Endothelial cell of umbilical vein (primary cell): ENCODE measurements around the gene MYOZ3. TPM values are rescaled to one million over a fixed set of nuclear protein-coding genes. Genes with fewer than 3 reads are reported as not detected.

Experiments used
- BruUV-seq: library from RNA; stranded (reverse); fragments of 400-500 nt; replicated peaks from 2 replicates; lab custom pipeline; 2021; lab: Mats Ljungman, UMichigan
- CTCF ChIA-PET: fragments of 300-600, 350-600 bp; sonication (Branson Sonifier 250); formaldehyde crosslinking; loops from one replicate; lab custom pipeline; 2021; ENCODE audit warnings: antibody characterized with exemption, inconsistent platforms; lab: Charles Lee
- POLR2A ChIA-PET: fragments of 300-600, 350-600 bp; sonication (Branson Sonifier 250); formaldehyde crosslinking; loops from one replicate; lab custom pipeline; 2021; ENCODE audit warnings: antibody characterized with exemption, inconsistent platforms; lab: Charles Lee
- DNase-seq: peaks from one replicate; pipeline ENCODE4 v3.0.0-alpha.2; 2011; ENCODE audit warnings: low read depth, low spot score
- FAIRE-seq: peaks from 2 replicates; lab custom pipeline; 2011; peaks lifted over from hg19 to GRCh38; lab: Jason Lieb, UNC
- H2AFZ ChIP-seq: 2 replicates; pipeline ENCODE4 v1.6.0; 2012; ENCODE audit warnings: low read depth, low read length, control low read depth, inconsistent platforms
- H3K27ac ChIP-seq: 2 replicates; pipeline ENCODE4 v1.5.1; 2011; ENCODE audit warnings: low read depth, mild to moderate bottlenecking, control low read depth, low read length, moderate library complexity; ENCODE audit not compliant: insufficient read depth
- H3K27me3 ChIP-seq, 2 experiments: 2 replicates each; pipeline versions ENCODE4 v1.6.0 to v1.6.1; 2011; ENCODE audit warnings: low read length in 2 of 2, mixed read lengths in 1 of 2; ENCODE audit not compliant: control insufficient read depth in 2 of 2, insufficient read depth in 2 of 2
- H3K36me3 ChIP-seq, 2 experiments: 2 replicates in 1 of 2; 3 replicates in 1 of 2; pipeline ENCODE4 v1.5.1; 2011; ENCODE audit warnings: low read length in 2 of 2, mild to moderate bottlenecking in 1 of 2, moderate library complexity in 1 of 2; ENCODE audit not compliant: control insufficient read depth in 2 of 2, insufficient read depth in 2 of 2; ENCODE audit errors: extremely low read depth in 1 of 2
- H3K4me1 ChIP-seq: 3 replicates; pipeline ENCODE4 v1.5.1; 2011; ENCODE audit warnings: mild to moderate bottlenecking, low read length; ENCODE audit not compliant: control insufficient read depth, insufficient read depth; ENCODE audit errors: extremely low read depth
- H3K4me2 ChIP-seq: 2 replicates; pipeline ENCODE4 v1.6.1; 2011; ENCODE audit warnings: low read length, control low read depth, mixed read lengths; ENCODE audit not compliant: insufficient read depth
- H3K4me3 ChIP-seq, 3 experiments: fragments of 200-600 bp in 1 of 3; sonication (generic), shearing (Covaris generic) in 1 of 3; replicated peaks in 1 of 3; 2 replicates each; pipeline ENCODE4 v1.5.1; 2011 to 2016; ENCODE audit warnings: control low read depth in 3 of 3, low read length in 3 of 3, mild to moderate bottlenecking in 2 of 3, inconsistent platforms in 1 of 3, low read depth in 1 of 3, moderate library complexity in 1 of 3; ENCODE audit not compliant: insufficient read depth in 1 of 3
- H3K79me2 ChIP-seq: 2 replicates; pipeline ENCODE4 v1.6.0; 2012; ENCODE audit warnings: low read length, inconsistent platforms; ENCODE audit not compliant: control insufficient read depth, insufficient read depth
- H3K9ac ChIP-seq: replicated peaks from 2 replicates; pipeline ENCODE3; 2011; ENCODE audit warnings: low read length, control low read depth; ENCODE audit not compliant: insufficient read depth; ENCODE audit errors: extremely low read depth
- H3K9me1 ChIP-seq: replicated peaks from 3 replicates; pipeline ENCODE4 v1.6.0; 2011; ENCODE audit warnings: mild to moderate bottlenecking, low read length; ENCODE audit not compliant: control insufficient read depth, insufficient read depth; ENCODE audit errors: extremely low read depth
- H3K9me3 ChIP-seq: replicated peaks from 2 replicates; pipeline ENCODE4 v1.5.1; 2012; ENCODE audit warnings: low read length, inconsistent platforms; ENCODE audit not compliant: control insufficient read depth, insufficient read depth
- H4K20me1 ChIP-seq: replicated peaks from 2 replicates; pipeline ENCODE3; 2011; ENCODE audit warnings: mild to moderate bottlenecking, low read length; ENCODE audit not compliant: control insufficient read depth, insufficient read depth; ENCODE audit errors: extremely low read depth
- EZH2 ChIP-seq: IDR thresholded peaks from 2 replicates; pipeline ENCODE4 v1.6.1; 2012; ENCODE audit warnings: borderline replicate concordance, low read depth, mild to moderate bottlenecking, moderate library complexity, low read length, inconsistent platforms; ENCODE audit not compliant: severe bottlenecking
- FOS ChIP-seq: IDR thresholded peaks from 2 replicates; pipeline ENCODE4 v1.6.1; 2011; ENCODE audit warnings: mild to moderate bottlenecking, low read length, moderate library complexity, borderline replicate concordance; ENCODE audit not compliant: insufficient read depth
- POLR2A ChIP-seq: IDR thresholded peaks from 2 replicates; pipeline ENCODE4 v1.6.1; 2012; ENCODE audit warnings: low read depth, mild to moderate bottlenecking, control low read depth, low read length
- POLR2AphosphoS5 ChIP-seq: IDR thresholded peaks from 2 replicates; pipeline ENCODE4 v1.6.1; 2012; ENCODE audit warnings: low read depth, mild to moderate bottlenecking, control low read depth, low read length, moderate library complexity; ENCODE audit not compliant: insufficient read depth
- dilution Hi-C: fragments of 300-500 bp; cut with MboI; formaldehyde crosslinking; loops from one replicate; pipeline ENCODE4 v1.15.0; 2019; ENCODE audit warnings: low sequenced_read_pairs; ENCODE audit not compliant: extremely low pct_ligation_motif_present
- intact Hi-C: fragments of 100-400 bp; cut with micrococcal nuclease; formaldehyde crosslinking; loops from one replicate; pipeline ENCODE4 v1.10.0; 2022
- polyA plus RNA-seq, 4 experiments: library from polyadenylated mRNA; depleted of rRNA in 3 of 4; stranded (reverse) in 3 of 4; unstranded in 1 of 4; fragments of >200 nt; gene quantifications; 2 replicates each; pipeline versions ENCODE4 v1.2.1 to v1.2.3, GENCODE V29; 2011 to 2012; ENCODE audit warnings: missing spikeins in 1 of 4
- total RNA-seq: library from RNA; stranded (reverse); gene quantifications from 2 replicates; pipeline ENCODE4 v1.2.3, GENCODE V29; 2021
- TF ChIP-seq, protein P1 (sequence below), 2 donors: IDR thresholded peaks; 1 replicate in 1 of 2; 2 replicates in 1 of 2; pipeline ENCODE4 v1.5.1; 2011; ENCODE audit warnings: low read length in 2 of 2, mild to moderate bottlenecking in 2 of 2, moderate library complexity in 2 of 2, control low read depth in 1 of 2, inconsistent platforms in 1 of 2, low read depth in 1 of 2; ENCODE audit not compliant: insufficient read depth in 1 of 2; ENCODE audit errors: extremely low read depth in 1 of 2

MYOZ3 gene
- total and polyA plus RNA-seq, 2 donors (not counting 3 experiments of a cell fraction or from before 2014, with no cell fraction given), result 0.43 to 1.1 TPM

- Histone ChIP-seq H3K9me3 (no peaks in the 10 kb centered on the region), H3K36me3 (peaks cover 3 to 12% of the 10 kb centered on the region in 2 experiments), H2AFZ (no peak overlapping the region), H3K4me2 (no peak overlapping the region), H4K20me1 (no peaks in the 10 kb centered on the region), H3K4me3 (no peak overlapping the region), H3K27ac (no peak overlapping the region), H3K4me1 (no peaks in the 10 kb centered on the region), H3K9me1 (no peaks in the 10 kb centered on the region), H3K9ac (no peak overlapping the region), H3K79me2 (no peaks in the 10 kb centered on the region), H3K27me3 (peaks cover 12 to 13% of the 10 kb centered on the region in 2 experiments)
- no TSS peak for BruUV-seq
- dilution Hi-C loops (no loop called here), intact Hi-C loops (no loop called here)
- peak; percentile 42 for FAIRE-seq
- POLR2A ChIA-PET, result interaction anchor here (0.5 kb wide), 1 partner anchor 174 kb away, joined by 6 read pairs; no protein-coding TSS in a partner anchor
- CTCF ChIA-PET, result interaction anchor here (1.2 to 9.0 kb wide), 6 partner anchors 43 to 189 kb away, joined by 3 to 123 read pairs (median 12); partner anchors contain the start of genes IRGM and RBM22
- DNase-seq, result no peak
- TF ChIP-seq FOS, result no peak
- no peak for TF ChIP-seq EZH2
Observed at GRCh38 chr5:150658121-150658520, 2.9 kb upstream of the MYOZ3 start.

DNA sequence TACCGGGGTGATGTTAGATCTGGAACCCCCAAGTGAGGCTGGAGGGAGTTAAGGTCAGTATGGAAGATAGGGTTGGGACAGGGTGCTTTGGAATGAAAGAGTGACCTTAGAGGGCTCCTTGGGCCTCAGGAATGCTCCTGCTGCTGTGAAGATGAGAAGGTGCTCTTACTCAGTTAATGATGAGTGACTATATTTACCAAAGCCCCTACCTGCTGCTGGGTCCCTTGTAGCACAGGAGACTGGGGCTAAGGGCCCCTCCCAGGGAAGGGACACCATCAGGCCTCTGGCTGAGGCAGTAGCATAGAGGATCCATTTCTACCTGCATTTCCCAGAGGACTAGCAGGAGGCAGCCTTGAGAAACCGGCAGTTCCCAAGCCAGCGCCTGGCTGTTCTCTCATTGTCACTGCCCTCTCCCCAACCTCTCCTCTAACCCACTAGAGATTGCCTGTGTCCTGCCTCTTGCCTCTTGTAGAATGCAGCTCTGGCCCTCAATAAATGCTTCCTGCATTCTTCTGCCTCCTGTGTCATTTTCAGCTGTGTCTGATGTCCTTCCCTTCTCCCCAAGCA is 2.3 kb upstream of the MYOZ3 start:
- FAIRE-seq (no peak), DNase-seq (peak; percentile 26)
- dilution Hi-C loops, result no loop called here
- ChIA-PET POLR2A (no interaction called here), CTCF (interaction anchor here (1.2 to 9.0 kb wide), 3 partner anchors 85 to 99 kb away, joined by 3 to 123 read pairs (median 7); no protein-coding TSS in a partner anchor)
- Histone ChIP-seq H3K36me3 (peaks cover 3 to 7% of the 10 kb centered on the region in 2 experiments), H3K9ac (no peak overlapping the region), H2AFZ (no peak overlapping the region), H3K27ac (no peak overlapping the region), H3K4me3 (no peak overlapping the region), H3K4me2 (no peak overlapping the region), H4K20me1 (no peaks in the 10 kb centered on the region), H3K79me2 (no peaks in the 10 kb centered on the region), H3K9me3 (no peaks in the 10 kb centered on the region), H3K9me1 (no peaks in the 10 kb centered on the region), H3K27me3 (peaks cover 13 to 14% of the 10 kb centered on the region in 2 experiments), H3K4me1 (no peaks in the 10 kb centered on the region)
- no TSS peak for BruUV-seq
- TF ChIP-seq FOS (no peak), POLR2AphosphoS5 (peak; percentile 85), POLR2A (peak; percentile 79)
- TF ChIP-seq, protein P1, sequence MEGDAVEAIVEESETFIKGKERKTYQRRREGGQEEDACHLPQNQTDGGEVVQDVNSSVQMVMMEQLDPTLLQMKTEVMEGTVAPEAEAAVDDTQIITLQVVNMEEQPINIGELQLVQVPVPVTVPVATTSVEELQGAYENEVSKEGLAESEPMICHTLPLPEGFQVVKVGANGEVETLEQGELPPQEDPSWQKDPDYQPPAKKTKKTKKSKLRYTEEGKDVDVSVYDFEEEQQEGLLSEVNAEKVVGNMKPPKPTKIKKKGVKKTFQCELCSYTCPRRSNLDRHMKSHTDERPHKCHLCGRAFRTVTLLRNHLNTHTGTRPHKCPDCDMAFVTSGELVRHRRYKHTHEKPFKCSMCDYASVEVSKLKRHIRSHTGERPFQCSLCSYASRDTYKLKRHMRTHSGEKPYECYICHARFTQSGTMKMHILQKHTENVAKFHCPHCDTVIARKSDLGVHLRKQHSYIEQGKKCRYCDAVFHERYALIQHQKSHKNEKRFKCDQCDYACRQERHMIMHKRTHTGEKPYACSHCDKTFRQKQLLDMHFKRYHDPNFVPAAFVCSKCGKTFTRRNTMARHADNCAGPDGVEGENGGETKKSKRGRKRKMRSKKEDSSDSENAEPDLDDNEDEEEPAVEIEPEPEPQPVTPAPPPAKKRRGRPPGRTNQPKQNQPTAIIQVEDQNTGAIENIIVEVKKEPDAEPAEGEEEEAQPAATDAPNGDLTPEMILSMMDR (IDR thresholded peaks at IDR 0.05; ENCODE audit: extremely low read depth in 1 of 2, insufficient read depth in 1 of 2, low read depth in 1 of 2, low read length in 2 of 2), result no peak
- intact Hi-C loops, result no loop called here
